ENCODE data around the gene UBA7.

DNA sequence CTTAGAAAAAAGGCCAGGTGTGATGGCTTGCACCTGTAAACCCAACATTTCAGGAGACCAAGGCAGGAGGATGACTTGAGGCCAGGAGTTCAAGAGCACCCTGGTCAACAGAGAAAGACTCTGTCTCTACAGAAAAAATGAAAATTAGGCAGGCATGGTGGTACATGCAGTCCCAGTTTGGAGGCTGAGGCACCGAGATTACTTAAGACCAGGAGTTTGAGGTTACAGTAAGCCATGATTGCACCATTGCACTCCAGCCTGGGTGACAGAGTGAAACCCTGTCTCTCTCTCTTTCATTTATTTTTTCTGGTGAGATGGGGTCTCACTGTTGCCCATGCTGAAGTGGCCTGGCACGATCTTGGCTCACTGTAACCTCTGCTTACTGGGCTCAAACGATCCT lies 52.1 kb downstream of the UBA7 start:
- TF ChIP-seq CTCF (conservative IDR thresholded peaks at IDR 0.05) (no peak), ZFX (IDR thresholded peaks at IDR 0.05) (no peak)
